Measurements from ENCODE around the gene RASGRP3. TPM values are rescaled to one million over a fixed set of nuclear protein-coding genes. Genes with fewer than 3 reads are reported as not detected.

The RASGRP3 gene
- total and polyA plus RNA-seq, 9 donors = 17.9 to 38.3 (median 27.7) TPM

GRCh38 chr2:33491441-33492084, 15.1 kb downstream of the RASGRP3 start:
- DNase-seq = no peak
- H3K4me3 ChIP-seq (ENCODE audit: low read length) = no peak overlapping the region
- WGBS (ENCODE audit: insufficient coverage) = 52% methylated on average over 3 of the region's 4 CpGs
- H3K27me3 ChIP-seq (ENCODE audit: control insufficient read depth, insufficient read depth, low read length) = no peaks in the 10 kb centered on the region
- H3K27ac ChIP-seq (ENCODE audit: low read length) = no peak overlapping the region
- H3K4me1 ChIP-seq (ENCODE audit: control insufficient read depth, insufficient read depth, low read length) = no peaks in the 10 kb centered on the region
- H3K36me3 ChIP-seq (ENCODE audit: control insufficient read depth, insufficient read depth, low read length) = no peaks in the 10 kb centered on the region
- peaks cover 3% of the 10 kb centered on the region for H3K9me3 ChIP-seq (replicated peaks; ENCODE audit: control insufficient read depth, low read depth, low read length)

- Histone ChIP-seq H3K9me3 (replicated peaks; ENCODE audit: control insufficient read depth, low read depth, low read length) (no peaks in the 10 kb centered on the region), H3K36me3 (ENCODE audit: control insufficient read depth, insufficient read depth, low read length) (no peaks in the 10 kb centered on the region), H3K27me3 (ENCODE audit: control insufficient read depth, insufficient read depth, low read length) (no peaks in the 10 kb centered on the region), H3K4me3 (ENCODE audit: low read length) (no peak overlapping the region), H3K27ac (ENCODE audit: low read length) (no peak overlapping the region), H3K4me1 (ENCODE audit: control insufficient read depth, insufficient read depth, low read length) (no peaks in the 10 kb centered on the region)
- WGBS (ENCODE audit: insufficient coverage) = 95% methylated on average over 6 of the region's 6 CpGs
- DNase-seq = no peak
These were observed 16.1 kb downstream of the RASGRP3 start for GRCh38 chr2:33492399-33493134.

- no peak overlapping the region for H3K27ac ChIP-seq (ENCODE audit: low read length)
- DNase-seq = no peak
- H3K36me3 ChIP-seq (ENCODE audit: control insufficient read depth, insufficient read depth, low read length) = no peaks in the 10 kb centered on the region
- WGBS (ENCODE audit: insufficient coverage) = no CpG with 5 or more reads among the region's 10 CpGs
- H3K4me3 ChIP-seq (ENCODE audit: low read length) = no peak overlapping the region
- no peaks in the 10 kb centered on the region for H3K4me1 ChIP-seq (ENCODE audit: control insufficient read depth, insufficient read depth, low read length)
- H3K27me3 ChIP-seq (ENCODE audit: control insufficient read depth, insufficient read depth, low read length) = no peaks in the 10 kb centered on the region
- H3K9me3 ChIP-seq (replicated peaks; ENCODE audit: control insufficient read depth, low read depth, low read length) = no peaks in the 10 kb centered on the region
These were observed 17.8 kb downstream of the RASGRP3 start for GRCh38 chr2:33494155-33494779.

GRCh38 chr2:33494877-33495641, 18.6 kb downstream of the RASGRP3 start:
- Histone ChIP-seq H3K36me3 (ENCODE audit: control insufficient read depth, insufficient read depth, low read length) (no peaks in the 10 kb centered on the region), H3K27ac (ENCODE audit: low read length) (no peak overlapping the region), H3K4me1 (ENCODE audit: control insufficient read depth, insufficient read depth, low read length) (no peaks in the 10 kb centered on the region), H3K4me3 (ENCODE audit: low read length) (no peak overlapping the region), H3K27me3 (ENCODE audit: control insufficient read depth, insufficient read depth, low read length) (no peaks in the 10 kb centered on the region), H3K9me3 (replicated peaks; ENCODE audit: control insufficient read depth, low read depth, low read length) (no peaks in the 10 kb centered on the region)
- WGBS (ENCODE audit: insufficient coverage) = 84% methylated on average over 5 of the region's 8 CpGs
- DNase-seq = no peak

DNA sequence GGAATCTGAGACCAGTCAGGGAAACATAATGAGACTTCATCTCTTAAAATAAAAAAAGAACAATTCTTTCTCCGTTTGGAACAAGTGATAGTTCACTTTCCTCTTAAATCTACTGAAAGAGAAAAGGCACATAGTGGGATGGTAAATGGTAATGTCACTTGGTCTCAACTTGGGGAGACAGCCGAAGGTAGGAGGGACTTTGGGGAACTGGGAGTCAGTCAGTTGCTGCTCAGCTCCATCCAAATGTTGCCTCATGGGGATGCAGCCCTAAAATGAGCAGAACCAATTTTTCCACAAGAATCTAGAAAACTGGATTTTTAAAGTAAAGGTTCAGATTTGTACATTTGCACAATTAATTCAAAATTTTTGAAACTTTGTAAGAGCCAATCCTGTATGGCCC, 19.2 kb downstream of the RASGRP3 start:
- H3K4me3 ChIP-seq (ENCODE audit: low read length) = no peak overlapping the region
- no peaks in the 10 kb centered on the region for H3K27me3 ChIP-seq (ENCODE audit: control insufficient read depth, insufficient read depth, low read length)
- no peaks in the 10 kb centered on the region for H3K4me1 ChIP-seq (ENCODE audit: control insufficient read depth, insufficient read depth, low read length)
- no peak overlapping the region for H3K27ac ChIP-seq (ENCODE audit: low read length)
- no peaks in the 10 kb centered on the region for H3K9me3 ChIP-seq (replicated peaks; ENCODE audit: control insufficient read depth, low read depth, low read length)
- DNase-seq = no peak
- no CpG with 5 or more reads among the region's 2 CpGs for WGBS (ENCODE audit: insufficient coverage)
- no peaks in the 10 kb centered on the region for H3K36me3 ChIP-seq (ENCODE audit: control insufficient read depth, insufficient read depth, low read length)

DNA sequence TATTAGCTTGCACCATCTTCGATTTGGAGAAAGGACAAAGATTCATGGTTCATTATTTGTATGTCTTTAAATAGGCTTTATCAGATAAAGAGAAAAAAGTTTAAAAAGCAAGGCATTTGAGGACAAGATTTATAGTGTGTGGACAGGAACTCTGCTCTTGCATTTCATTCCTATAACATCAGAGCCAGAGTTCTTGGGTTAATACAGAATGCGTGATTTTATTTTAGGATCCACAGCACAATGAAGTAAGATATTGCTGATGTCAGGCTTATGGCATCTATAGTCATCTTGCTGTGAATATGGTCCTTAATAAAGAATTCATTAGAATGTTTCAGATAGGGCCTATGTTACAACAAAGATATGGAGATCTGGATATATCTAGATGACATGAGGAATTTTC, 19.7 kb downstream of the RASGRP3 start:
- WGBS (ENCODE audit: insufficient coverage) = no CpG with 5 or more reads among the region's 2 CpGs
- H3K27me3 ChIP-seq (ENCODE audit: control insufficient read depth, insufficient read depth, low read length) = no peaks in the 10 kb centered on the region
- H3K9me3 ChIP-seq (replicated peaks; ENCODE audit: control insufficient read depth, low read depth, low read length) = no peaks in the 10 kb centered on the region
- H3K36me3 ChIP-seq (ENCODE audit: control insufficient read depth, insufficient read depth, low read length) = no peaks in the 10 kb centered on the region
- no peak overlapping the region for H3K4me3 ChIP-seq (ENCODE audit: low read length)
- H3K27ac ChIP-seq (ENCODE audit: low read length) = no peak overlapping the region
- no peaks in the 10 kb centered on the region for H3K4me1 ChIP-seq (ENCODE audit: control insufficient read depth, insufficient read depth, low read length)
- DNase-seq = no peak

DNA sequence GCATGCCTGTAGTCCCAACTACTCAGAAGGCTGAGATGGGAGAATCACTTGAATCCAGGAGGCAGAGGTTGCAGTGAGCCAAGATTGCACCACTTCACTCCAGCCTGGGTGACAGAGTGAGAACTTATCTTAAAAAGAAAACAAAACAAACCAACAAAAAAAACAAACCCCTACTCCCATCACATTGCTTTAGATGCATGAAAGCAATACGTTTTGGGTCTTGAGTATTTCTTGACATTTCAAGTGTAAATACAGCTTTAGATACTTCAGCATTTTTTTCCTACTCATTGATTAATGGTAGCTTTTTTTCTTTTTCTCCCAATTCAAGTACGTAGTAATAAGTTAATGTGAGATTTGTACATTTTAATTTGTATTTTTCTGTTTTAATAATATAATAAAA, 20.3 kb downstream of the RASGRP3 start:
- Histone ChIP-seq H3K27me3 (ENCODE audit: control insufficient read depth, insufficient read depth, low read length) (no peaks in the 10 kb centered on the region), H3K9me3 (replicated peaks; ENCODE audit: control insufficient read depth, low read depth, low read length) (no peaks in the 10 kb centered on the region), H3K27ac (ENCODE audit: low read length) (no peak overlapping the region), H3K4me3 (ENCODE audit: low read length) (no peak overlapping the region), H3K4me1 (ENCODE audit: control insufficient read depth, insufficient read depth, low read length) (no peaks in the 10 kb centered on the region), H3K36me3 (ENCODE audit: control insufficient read depth, insufficient read depth, low read length) (no peaks in the 10 kb centered on the region)
- DNase-seq = no peak
- no CpG with 5 or more reads among the region's 2 CpGs for WGBS (ENCODE audit: insufficient coverage)

DNA sequence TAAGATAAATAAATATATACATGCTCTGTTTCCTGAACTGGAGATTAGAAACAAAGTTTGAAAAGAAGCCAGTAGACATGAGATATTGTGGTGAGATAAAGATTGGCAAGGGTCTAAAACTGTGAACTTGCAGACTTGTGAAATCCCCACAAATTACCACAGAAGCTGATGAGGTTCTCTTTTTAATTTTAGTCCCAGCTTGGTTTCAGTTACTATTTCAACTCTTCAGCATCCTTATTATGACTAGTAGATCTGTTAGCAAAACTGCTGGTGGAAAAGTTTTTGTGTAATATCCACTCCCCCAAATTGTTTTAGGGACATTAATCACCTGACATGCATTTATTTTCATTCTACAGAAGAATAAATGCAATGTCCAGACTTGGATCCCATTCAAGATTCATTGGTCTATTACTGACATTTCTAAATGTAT, 20.8 kb downstream of the RASGRP3 start:
- Histone ChIP-seq H3K9me3 (replicated peaks; ENCODE audit: control insufficient read depth, low read depth, low read length) (no peaks in the 10 kb centered on the region), H3K27me3 (ENCODE audit: control insufficient read depth, insufficient read depth, low read length) (no peaks in the 10 kb centered on the region), H3K4me1 (ENCODE audit: control insufficient read depth, insufficient read depth, low read length) (no peaks in the 10 kb centered on the region), H3K27ac (ENCODE audit: low read length) (no peak overlapping the region), H3K4me3 (ENCODE audit: low read length) (no peak overlapping the region), H3K36me3 (ENCODE audit: control insufficient read depth, insufficient read depth, low read length) (no peaks in the 10 kb centered on the region)
- no peak for DNase-seq

- H3K27me3 ChIP-seq (ENCODE audit: control insufficient read depth, insufficient read depth, low read length) = no peaks in the 10 kb centered on the region
- no peaks in the 10 kb centered on the region for H3K4me1 ChIP-seq (ENCODE audit: control insufficient read depth, insufficient read depth, low read length)
- H3K36me3 ChIP-seq (ENCODE audit: control insufficient read depth, insufficient read depth, low read length) = no peaks in the 10 kb centered on the region
- no peak overlapping the region for H3K27ac ChIP-seq (ENCODE audit: low read length)
- no peaks in the 10 kb centered on the region for H3K9me3 ChIP-seq (replicated peaks; ENCODE audit: control insufficient read depth, low read depth, low read length)
- 74% methylated on average over 3 of the region's 5 CpGs for WGBS (ENCODE audit: insufficient coverage)
- no peak for DNase-seq
- no peak overlapping the region for H3K4me3 ChIP-seq (ENCODE audit: low read length)
These were observed 22.0 kb downstream of the RASGRP3 start for GRCh38 chr2:33498291-33498956.

Data from muscle of leg (tissue), 11 donors.